AG04450 (cell line): ENCODE data around the gene VTCN1. TPM values are rescaled to one million over a fixed set of nuclear protein-coding genes. Genes with fewer than 3 reads are reported as not detected.

Experiments used
- CTCF ChIA-PET: fragments of 300-600, 350-600 bp; formaldehyde crosslinking; extraction: SDS; loops from one replicate; lab custom pipeline; 2022; ENCODE audit warnings: antibody characterized with exemption, inconsistent platforms; lab: Charles Lee
- POLR2A ChIA-PET: fragments of 350-600 bp; formaldehyde crosslinking; extraction: SDS; loops from one replicate; lab custom pipeline; 2021; ENCODE audit warnings: antibody characterized with exemption, inconsistent platforms; lab: Yijun Ruan, JAX
- DNase-seq: peaks from one replicate; pipeline ENCODE4 v3.0.0-alpha.2; 2011; ENCODE audit warnings: low read depth, low spot score
- H3K27ac ChIP-seq: one replicate; pipeline ENCODE4 v1.5.1; 2012; ENCODE audit warnings: low read depth, low read length, control low read depth
- H3K27me3 ChIP-seq: one replicate; pipeline ENCODE4 v1.6.0; 2012; ENCODE audit warnings: low read length; ENCODE audit not compliant: control insufficient read depth, insufficient read depth
- H3K4me3 ChIP-seq: 2 replicates; pipeline ENCODE4 v1.5.1; 2011; ENCODE audit warnings: mild to moderate bottlenecking, low read depth, low read length, control low read depth
- H3K9me3 ChIP-seq: 2 replicates; pipeline ENCODE4 v1.5.1; 2012; ENCODE audit warnings: low read length; ENCODE audit not compliant: control insufficient read depth, insufficient read depth
- CTCF ChIP-seq: IDR thresholded peaks from 2 replicates; pipeline ENCODE4 v1.5.1; 2011; ENCODE audit warnings: low read depth, low read length, control low read depth, inconsistent platforms
- polyA plus RNA-seq: library from polyadenylated mRNA; depleted of rRNA; stranded (reverse); fragments of >200 nt; gene quantifications from 2 replicates; pipeline ENCODE4 v1.2.3, GENCODE V29; 2011

VTCN1 gene
- polyA plus RNA-seq, 1 experiment, result not detected

- Histone ChIP-seq H3K27ac (no peak overlapping the region), H3K27me3 (peaks cover 3% of the 10 kb centered on the region), H3K9me3 (peaks cover 2% of the 10 kb centered on the region; the same call in 1 of the 2 replicates), H3K4me3 (no peak overlapping the region)
- ChIA-PET POLR2A (no interaction called here), CTCF (interaction anchor here (0.6 kb wide), 1 partner anchor 54 kb away, joined by 3 read pairs; no protein-coding TSS in a partner anchor)
- TF ChIP-seq CTCF, result no peak
- no peak for DNase-seq
Measured at GRCh38 chr1:117213046-117213445, 2.3 kb upstream of the VTCN1 start.

- TF ChIP-seq CTCF, result no peak
- Histone ChIP-seq H3K27me3 (peaks cover 10% of the 10 kb centered on the region), H3K4me3 (no peak overlapping the region), H3K9me3 (no peaks in the 10 kb centered on the region), H3K27ac (no peak overlapping the region)
- ChIA-PET CTCF (no interaction called here), POLR2A (interaction anchor here (0.6 kb wide), 1 partner anchor 302 kb away, joined by 3 read pairs; no protein-coding TSS in a partner anchor)
- DNase-seq, result no peak
Measured at GRCh38 chr1:117210386-117210785, 341 bp downstream of the VTCN1 start.

GRCh38 chr1:117209094-117209493 is 1.6 kb downstream of the VTCN1 start:
- Histone ChIP-seq H3K9me3 (no peaks in the 10 kb centered on the region), H3K4me3 (no peak overlapping the region), H3K27ac (no peak overlapping the region), H3K27me3 (peaks cover 11% of the 10 kb centered on the region)
- TF ChIP-seq CTCF, result no peak
- ChIA-PET CTCF (no interaction called here), POLR2A (no interaction called here)
- DNase-seq, result no peak

- ChIA-PET POLR2A (no interaction called here), CTCF (no interaction called here)
- H3K9me3 ChIP-seq, result no peaks in the 10 kb centered on the region
- H3K27ac ChIP-seq, result no peak overlapping the region
- peaks cover 11% of the 10 kb centered on the region for H3K27me3 ChIP-seq
- no peak for TF ChIP-seq CTCF
- no peak overlapping the region for H3K4me3 ChIP-seq
- DNase-seq, result no peak
Measured at GRCh38 chr1:117208580-117208979, 2.1 kb downstream of the VTCN1 start.

GRCh38 chr1:117205368-117205767 is 5.4 kb downstream of the VTCN1 start:
- DNase-seq, result no peak
- H3K27me3 ChIP-seq, result peaks cover 23% of the 10 kb centered on the region
- no peak overlapping the region for H3K27ac ChIP-seq
- no peak overlapping the region for H3K4me3 ChIP-seq
- ChIA-PET POLR2A (no interaction called here), CTCF (interaction anchor here (0.9 to 1.4 kb wide), 4 partner anchors 21 to 83 kb away, joined by 3 to 5 read pairs (median 4); no protein-coding TSS in a partner anchor)
- no peaks in the 10 kb centered on the region for H3K9me3 ChIP-seq
- no peak for TF ChIP-seq CTCF
